Neural progenitor cell (in vitro differentiated cells): ENCODE measurements around the gene STIL. TPM values are rescaled to one million over a fixed set of nuclear protein-coding genes. Genes with fewer than 3 reads are reported as not detected.
A peak's percentile ranks its signal among the peaks of the same experiment; 100 is the strongest.

ENCODE experiments used
- DNase-seq: peaks from one replicate; pipeline ENCODE4 v3.0.0-alpha.2; 2016; ENCODE audit warnings: low spot score
- H2AFZ ChIP-seq: fragments of 200-600 bp; sonication (generic); replicated peaks from 2 replicates; pipeline ENCODE4 v1.6.1; 2016; ENCODE audit warnings: antibody characterized with exemption
- H3F3A ChIP-seq: fragments of 200-600 bp; sonication (generic); 2 replicates; pipeline ENCODE4 v1.6.1; 2016; ENCODE audit warnings: antibody characterized with exemption, low read depth
- H3K27ac ChIP-seq: fragments of 200-600 bp; sonication (generic); 2 replicates; pipeline ENCODE4 v1.5.1; 2016; ENCODE audit warnings: mild to moderate bottlenecking
- H3K27me3 ChIP-seq: fragments of 200-600 bp; sonication (generic); 2 replicates; pipeline ENCODE4 v1.6.1; 2016; ENCODE audit warnings: mild to moderate bottlenecking, moderate library complexity
- H3K36me3 ChIP-seq: fragments of 200-600 bp; sonication (generic); 2 replicates; pipeline ENCODE4 v1.5.1; 2016
- H3K4me1 ChIP-seq: fragments of 200-600 bp; sonication (generic); 2 replicates; pipeline ENCODE4 v1.6.1; 2016; ENCODE audit warnings: mixed run types
- H3K4me2 ChIP-seq: fragments of 200-600 bp; sonication (generic); 2 replicates; pipeline ENCODE4 v1.6.1; 2016
- H3K4me3 ChIP-seq: fragments of 200-600 bp; sonication (generic); 2 replicates; pipeline ENCODE4 v1.5.1; 2016
- H3K79me2 ChIP-seq: fragments of 200-600 bp; sonication (generic); 2 replicates; pipeline ENCODE4 v1.6.1; 2016; ENCODE audit warnings: low read depth
- H3K9ac ChIP-seq: fragments of 200-600 bp; sonication (generic); 2 replicates; pipeline ENCODE4 v1.6.1; 2016
- H3K9me3 ChIP-seq: fragments of 200-600 bp; sonication (generic); 2 replicates; pipeline ENCODE4 v1.5.1; 2016; ENCODE audit warnings: low read depth
- H4K20me1 ChIP-seq: fragments of 200-600 bp; sonication (generic); 2 replicates; pipeline ENCODE4 v1.6.1; 2016; ENCODE audit warnings: low read depth
- H3K27ac Mint-ChIP-seq: 3 replicates; pipeline ENCODE4 v1.8.0; 2021; ENCODE audit warnings: mixed read lengths
- H3K27me3 Mint-ChIP-seq: 2 replicates; pipeline ENCODE4 v1.8.0; 2022; ENCODE audit warnings: low read depth, mild to moderate bottlenecking, inconsistent platforms, moderate library complexity, mixed read lengths; ENCODE audit not compliant: insufficient read depth
- H3K36me3 Mint-ChIP-seq: 3 replicates; pipeline ENCODE4 v1.8.0; 2021; ENCODE audit warnings: mixed read lengths
- H3K4me1 Mint-ChIP-seq: 3 replicates; pipeline ENCODE4 v1.8.0; 2021; ENCODE audit warnings: mixed read lengths
- H3K4me3 Mint-ChIP-seq: 3 replicates; pipeline ENCODE4 v1.8.0; 2021; ENCODE audit warnings: mild to moderate bottlenecking, moderate library complexity, mixed read lengths
- H3K9me3 Mint-ChIP-seq: 3 replicates; pipeline ENCODE4 v1.8.0; 2020; ENCODE audit warnings: mixed read lengths
- EZH2 ChIP-seq: fragments of 200-600 bp; sonication (generic); IDR thresholded peaks from 2 replicates; pipeline ENCODE4 v1.6.1; 2017; ENCODE audit warnings: antibody characterized with exemption, mild to moderate bottlenecking, moderate library complexity
- EZH2phosphoT487 ChIP-seq: fragments of 200-600 bp; sonication (generic); IDR thresholded peaks from 2 replicates; pipeline ENCODE4 v1.6.1; 2017; ENCODE audit warnings: antibody characterized with exemption
- total RNA-seq: library from RNA; depleted of rRNA; stranded (reverse); fragments of >200 nt; gene quantifications from 2 replicates; pipeline ENCODE4 v1.2.3, GENCODE V29; 2015; ENCODE audit warnings: low replicate concordance
- TF ChIP-seq, protein P1 (sequence below): fragments of 200-600 bp; sonication (generic); IDR thresholded peaks from 2 replicates; pipeline ENCODE4 v1.5.1; 2017; ENCODE audit warnings: antibody characterized with exemption, mild to moderate bottlenecking

STIL gene
- total RNA-seq, 1 donor from 2014 or later = 59.0 TPM

DNA sequence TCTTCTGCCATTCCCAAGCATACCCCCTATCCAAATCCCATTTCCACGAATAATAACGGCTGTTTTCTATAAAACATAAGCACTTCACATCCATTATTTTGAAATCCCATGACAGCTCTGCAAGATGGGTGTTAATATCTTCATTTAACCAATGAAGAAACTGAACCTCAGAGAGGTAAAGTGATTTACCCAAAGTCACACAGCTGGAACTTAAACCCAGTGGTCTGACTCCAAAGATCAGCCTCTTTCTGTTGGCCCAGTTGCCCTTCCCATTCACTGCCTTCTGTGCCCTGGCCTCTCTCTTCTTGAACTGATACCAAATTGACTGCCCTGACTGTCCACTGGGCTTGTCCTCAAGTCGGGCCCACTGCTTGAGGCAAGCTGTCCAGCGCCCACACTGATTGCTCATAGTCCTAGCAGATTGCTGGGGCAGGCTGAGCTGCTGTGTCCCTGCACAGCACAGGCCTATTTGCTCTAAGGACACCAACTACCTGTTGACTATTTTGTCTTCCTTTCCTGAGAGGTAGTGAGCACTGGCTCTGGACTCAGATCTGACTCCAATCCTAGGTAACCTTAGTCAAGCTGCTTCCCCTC lies 101.2 kb downstream of the STIL start:
- no peak overlapping the region for H3K27ac ChIP-seq
- H3K79me2 ChIP-seq = no peaks in the 10 kb centered on the region
- Mint-ChIP-seq H3K27me3 (peaks cover 2% of the 10 kb centered on the region), H3K4me1 (peaks cover 15% of the 10 kb centered on the region), H3K9me3 (no peaks in the 10 kb centered on the region), H3K36me3 (no peaks in the 10 kb centered on the region), H3K27ac (no peak overlapping the region), H3K4me3 (no peak overlapping the region)
- H3K36me3 ChIP-seq = no peaks in the 10 kb centered on the region
- H3K9ac ChIP-seq = no peak overlapping the region
- H3K27me3 ChIP-seq = peaks cover 48% of the 10 kb centered on the region
- no peaks in the 10 kb centered on the region for H3K9me3 ChIP-seq
- no peak overlapping the region for H3K4me3 ChIP-seq
- no peak overlapping the region for H2AFZ ChIP-seq
- no peak for DNase-seq
- peaks cover 12% of the 10 kb centered on the region for H3K4me1 ChIP-seq
- TF ChIP-seq EZH2phosphoT487 = no peak
- TF ChIP-seq, protein P1, sequence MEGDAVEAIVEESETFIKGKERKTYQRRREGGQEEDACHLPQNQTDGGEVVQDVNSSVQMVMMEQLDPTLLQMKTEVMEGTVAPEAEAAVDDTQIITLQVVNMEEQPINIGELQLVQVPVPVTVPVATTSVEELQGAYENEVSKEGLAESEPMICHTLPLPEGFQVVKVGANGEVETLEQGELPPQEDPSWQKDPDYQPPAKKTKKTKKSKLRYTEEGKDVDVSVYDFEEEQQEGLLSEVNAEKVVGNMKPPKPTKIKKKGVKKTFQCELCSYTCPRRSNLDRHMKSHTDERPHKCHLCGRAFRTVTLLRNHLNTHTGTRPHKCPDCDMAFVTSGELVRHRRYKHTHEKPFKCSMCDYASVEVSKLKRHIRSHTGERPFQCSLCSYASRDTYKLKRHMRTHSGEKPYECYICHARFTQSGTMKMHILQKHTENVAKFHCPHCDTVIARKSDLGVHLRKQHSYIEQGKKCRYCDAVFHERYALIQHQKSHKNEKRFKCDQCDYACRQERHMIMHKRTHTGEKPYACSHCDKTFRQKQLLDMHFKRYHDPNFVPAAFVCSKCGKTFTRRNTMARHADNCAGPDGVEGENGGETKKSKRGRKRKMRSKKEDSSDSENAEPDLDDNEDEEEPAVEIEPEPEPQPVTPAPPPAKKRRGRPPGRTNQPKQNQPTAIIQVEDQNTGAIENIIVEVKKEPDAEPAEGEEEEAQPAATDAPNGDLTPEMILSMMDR = no peak
- TF ChIP-seq EZH2 = no peak
- no peak overlapping the region for H3K4me2 ChIP-seq
- H4K20me1 ChIP-seq = no peaks in the 10 kb centered on the region
- H3F3A ChIP-seq = peaks cover 5% of the 10 kb centered on the region

DNA sequence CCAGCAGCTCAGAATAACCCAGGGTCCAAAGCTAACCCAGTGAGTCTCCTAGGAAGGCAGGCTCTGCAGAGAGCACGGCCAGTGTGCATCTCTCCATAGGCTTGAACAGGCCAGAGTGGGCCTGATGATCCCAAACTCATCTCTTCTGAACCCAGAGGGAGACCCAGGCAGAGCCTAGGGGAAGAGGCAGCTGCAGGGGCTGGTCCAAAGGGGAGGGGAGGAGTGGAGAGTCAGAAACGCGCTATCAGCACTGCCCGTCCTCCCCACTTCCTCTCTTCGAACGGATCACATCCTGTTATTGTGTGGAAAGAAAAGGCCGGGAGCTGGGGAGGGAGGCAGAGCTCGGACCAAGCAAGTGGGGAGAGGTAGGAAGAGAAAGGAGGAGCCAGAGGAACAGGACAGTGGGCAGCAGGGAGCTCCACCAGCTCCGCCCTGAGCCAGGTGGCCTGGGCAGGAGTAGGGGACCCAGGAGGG lies 102.1 kb downstream of the STIL start:
- Histone ChIP-seq H3K4me1 (peaks cover 12% of the 10 kb centered on the region), H3K9me3 (no peaks in the 10 kb centered on the region), H3K79me2 (no peaks in the 10 kb centered on the region), H3K27me3 (peaks cover 50% of the 10 kb centered on the region), H3K4me3 (no peak overlapping the region), H3K4me2 (no peak overlapping the region), H4K20me1 (no peaks in the 10 kb centered on the region), H3K9ac (no peak overlapping the region), H3F3A (peaks cover 5% of the 10 kb centered on the region), H3K36me3 (no peaks in the 10 kb centered on the region), H2AFZ (peak overlapping the region; percentile 77), H3K27ac (no peak overlapping the region)
- Mint-ChIP-seq H3K27me3 (peaks cover 2% of the 10 kb centered on the region), H3K27ac (no peak overlapping the region), H3K36me3 (no peaks in the 10 kb centered on the region), H3K9me3 (no peaks in the 10 kb centered on the region), H3K4me3 (no peak overlapping the region), H3K4me1 (peaks cover 16% of the 10 kb centered on the region)
- DNase-seq = no peak
- TF ChIP-seq, protein P1 = no peak
- TF ChIP-seq EZH2 (no peak), EZH2phosphoT487 (no peak)

DNA sequence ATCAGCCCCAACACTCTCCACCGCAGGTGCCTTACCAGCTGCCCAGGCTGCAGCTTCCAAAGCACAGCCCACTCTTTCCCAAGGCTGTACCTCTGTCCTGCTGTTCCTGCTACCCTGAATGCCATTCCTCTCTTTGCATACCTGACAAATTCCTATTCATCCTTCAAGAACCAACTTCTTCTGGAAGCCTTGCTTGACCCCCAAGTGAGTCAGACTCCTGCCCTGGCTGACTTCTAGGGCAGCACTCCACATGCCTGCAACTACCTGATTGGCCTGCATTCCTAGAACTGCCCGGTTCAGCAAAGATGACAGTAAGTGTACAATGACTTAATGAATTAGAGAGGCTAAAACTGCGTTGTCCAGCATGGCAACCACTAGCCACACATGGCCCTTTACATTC lies 103.3 kb downstream of the STIL start:
- Histone ChIP-seq H3K36me3 (no peaks in the 10 kb centered on the region), H3K27me3 (peaks cover 55% of the 10 kb centered on the region), H3K79me2 (no peaks in the 10 kb centered on the region), H3K9me3 (no peaks in the 10 kb centered on the region), H3K4me1 (peaks cover 12% of the 10 kb centered on the region), H3K27ac (no peak overlapping the region), H2AFZ (no peak overlapping the region), H3F3A (peaks cover 5% of the 10 kb centered on the region), H3K4me3 (no peak overlapping the region), H4K20me1 (no peaks in the 10 kb centered on the region), H3K9ac (no peak overlapping the region), H3K4me2 (no peak overlapping the region)
- Mint-ChIP-seq H3K27ac (no peak overlapping the region), H3K9me3 (no peaks in the 10 kb centered on the region), H3K4me1 (peaks cover 16% of the 10 kb centered on the region), H3K27me3 (peaks cover 8% of the 10 kb centered on the region), H3K36me3 (no peaks in the 10 kb centered on the region), H3K4me3 (no peak overlapping the region)
- DNase-seq = no peak
- TF ChIP-seq, protein P1 = no peak
- TF ChIP-seq EZH2 = no peak
